ENCODE data around the gene CHI3L1.

The CHI3L1 gene

GRCh38 chr1:203196371-203196770, 9.9 kb upstream of the CHI3L1 start:
- TF ChIP-seq, protein P1, sequence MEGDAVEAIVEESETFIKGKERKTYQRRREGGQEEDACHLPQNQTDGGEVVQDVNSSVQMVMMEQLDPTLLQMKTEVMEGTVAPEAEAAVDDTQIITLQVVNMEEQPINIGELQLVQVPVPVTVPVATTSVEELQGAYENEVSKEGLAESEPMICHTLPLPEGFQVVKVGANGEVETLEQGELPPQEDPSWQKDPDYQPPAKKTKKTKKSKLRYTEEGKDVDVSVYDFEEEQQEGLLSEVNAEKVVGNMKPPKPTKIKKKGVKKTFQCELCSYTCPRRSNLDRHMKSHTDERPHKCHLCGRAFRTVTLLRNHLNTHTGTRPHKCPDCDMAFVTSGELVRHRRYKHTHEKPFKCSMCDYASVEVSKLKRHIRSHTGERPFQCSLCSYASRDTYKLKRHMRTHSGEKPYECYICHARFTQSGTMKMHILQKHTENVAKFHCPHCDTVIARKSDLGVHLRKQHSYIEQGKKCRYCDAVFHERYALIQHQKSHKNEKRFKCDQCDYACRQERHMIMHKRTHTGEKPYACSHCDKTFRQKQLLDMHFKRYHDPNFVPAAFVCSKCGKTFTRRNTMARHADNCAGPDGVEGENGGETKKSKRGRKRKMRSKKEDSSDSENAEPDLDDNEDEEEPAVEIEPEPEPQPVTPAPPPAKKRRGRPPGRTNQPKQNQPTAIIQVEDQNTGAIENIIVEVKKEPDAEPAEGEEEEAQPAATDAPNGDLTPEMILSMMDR (IDR thresholded peaks at IDR 0.05): no peak

DNA sequence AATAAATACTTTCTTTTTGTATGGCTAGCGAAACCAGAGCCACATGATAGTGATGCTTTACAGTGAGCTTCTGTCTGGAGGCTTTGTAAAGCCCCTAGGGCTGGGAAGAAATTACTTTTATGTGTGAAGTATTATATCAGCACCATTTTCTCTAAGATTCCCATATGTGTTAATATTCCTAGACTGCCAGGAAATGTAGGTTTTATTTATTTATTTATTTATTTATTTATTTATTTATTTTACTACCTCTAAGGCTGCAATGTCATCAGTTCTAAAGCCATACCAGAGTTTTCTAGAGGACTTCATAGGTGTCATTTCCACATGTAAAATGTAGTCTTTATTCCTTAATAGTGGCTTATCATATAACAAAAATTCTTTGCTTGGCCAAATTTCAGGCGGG, 4.4 kb upstream of the CHI3L1 start:
- TF ChIP-seq, protein P1 (IDR thresholded peaks at IDR 0.05): no peak

- TF ChIP-seq, protein P1 (IDR thresholded peaks at IDR 0.05): no peak
Measured at GRCh38 chr1:203189951-203190352, 3.4 kb upstream of the CHI3L1 start.

DNA sequence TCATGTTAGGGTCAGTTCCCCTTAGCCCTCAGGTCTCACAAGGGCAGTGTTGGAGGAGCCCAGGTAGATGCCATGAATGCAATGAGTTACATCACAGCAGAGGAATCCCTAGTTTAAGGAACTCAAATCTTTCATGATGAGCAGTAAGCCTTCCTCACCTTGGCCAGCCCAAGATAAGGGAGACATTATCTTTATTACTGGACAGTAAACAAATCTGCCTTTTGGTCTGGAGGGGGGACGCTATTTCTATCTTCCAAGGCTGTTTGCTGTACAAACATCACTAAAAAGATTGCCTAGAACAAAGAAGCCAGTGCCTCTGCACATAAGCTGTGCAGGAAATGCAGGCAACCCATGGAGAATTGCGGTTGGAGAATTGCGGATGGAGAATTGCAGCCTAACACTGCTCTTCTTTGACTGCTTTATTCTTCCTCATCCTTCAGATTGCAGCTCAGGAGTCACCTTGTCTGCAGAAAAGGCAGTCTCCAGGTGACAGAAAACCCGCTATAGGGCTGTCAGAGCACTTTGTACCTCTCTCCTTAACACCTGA, 2.3 kb upstream of the CHI3L1 start:
- TF ChIP-seq, protein P1 (IDR thresholded peaks at IDR 0.05): no peak

DNA sequence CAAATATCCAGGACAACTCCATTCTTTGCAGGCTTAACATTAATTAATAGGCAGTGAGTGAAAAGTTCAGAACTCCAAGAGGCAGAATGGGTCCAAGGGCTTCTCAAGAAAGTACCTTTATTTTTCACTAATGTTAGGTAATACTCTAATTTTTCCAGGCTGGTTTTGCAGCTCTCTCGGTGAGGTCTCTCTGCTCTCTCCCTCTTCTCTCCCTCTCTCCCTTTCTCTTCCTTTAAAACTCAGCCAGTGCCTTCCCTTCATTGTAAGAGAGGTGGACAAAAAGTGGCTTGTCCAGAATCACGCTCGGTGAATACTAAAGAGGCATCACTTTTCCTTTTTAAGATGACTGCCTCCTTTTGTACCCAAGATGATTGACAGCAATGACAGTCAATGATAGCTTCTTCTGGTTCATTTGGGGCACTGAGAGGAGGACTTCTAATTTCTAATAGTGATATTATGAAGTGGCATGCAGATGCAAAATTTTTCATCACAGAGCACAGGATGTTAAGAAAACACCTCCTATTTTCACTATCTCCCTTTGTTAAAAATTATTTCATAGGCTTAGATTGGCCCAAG, 1.3 kb upstream of the CHI3L1 start:
- TF ChIP-seq, protein P1 (IDR thresholded peaks at IDR 0.05): no peak

DNA sequence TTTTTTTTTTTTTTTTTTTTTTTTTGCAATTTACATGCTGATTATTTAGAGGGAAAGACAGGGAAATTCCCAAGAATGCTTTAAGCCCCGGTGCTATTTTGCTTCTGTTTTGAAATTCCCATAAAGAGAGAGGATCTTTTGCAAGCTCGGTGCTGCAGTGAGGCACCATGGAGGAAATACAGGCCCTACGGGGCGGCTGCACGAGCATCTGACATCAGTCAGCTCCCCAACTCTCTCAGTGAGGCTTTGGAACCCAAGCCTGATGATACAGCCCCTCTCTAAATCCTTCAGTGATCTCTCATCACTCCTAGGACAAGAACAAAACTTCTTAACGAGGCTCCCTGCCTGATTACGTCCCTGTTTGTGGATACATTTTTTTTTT, 791 bp upstream of the CHI3L1 start:
- TF ChIP-seq, protein P1 (IDR thresholded peaks at IDR 0.05): no peak

DNA sequence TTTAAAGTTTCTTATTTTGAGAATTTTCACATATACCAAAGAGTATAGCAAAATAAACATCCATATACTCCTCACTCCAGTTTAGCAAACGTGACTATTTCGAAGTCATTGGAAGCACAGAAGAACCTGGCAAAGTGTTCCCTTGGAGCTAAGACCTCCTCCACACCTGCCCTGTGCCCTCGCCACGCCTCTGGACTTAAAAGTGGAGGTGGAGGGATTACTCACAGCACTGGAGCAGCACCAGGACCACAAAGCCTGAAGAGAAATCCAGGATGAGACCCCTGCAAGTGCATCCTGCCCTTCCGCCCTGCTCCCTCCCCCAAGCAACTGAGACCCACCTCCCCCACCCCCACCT, 436 bp downstream of the CHI3L1 start:
- TF ChIP-seq, protein P1 (IDR thresholded peaks at IDR 0.05): no peak

GRCh38 chr1:203185585-203185984, 919 bp downstream of the CHI3L1 start:
- TF ChIP-seq, protein P1 (IDR thresholded peaks at IDR 0.05): no peak

All from LNCAP (cell line).